HepG2 (cell line): Measurements from ENCODE around the gene FNBP1L. TPM values are rescaled to one million over a fixed set of nuclear protein-coding genes. Genes with fewer than 3 reads are reported as not detected.

Source experiments
- CAMTA2 ChIP-seq: sonication (generic); formaldehyde crosslinking; IDR thresholded peaks from 2 replicates; pipeline ENCODE4 v1.4.0; 2020; ENCODE audit warnings: mild to moderate bottlenecking, missing genetic modification reagents, borderline replicate concordance
- CSRNP1 ChIP-seq: sonication (generic); formaldehyde crosslinking; IDR thresholded peaks from 2 replicates; pipeline ENCODE4 v1.8.1; 2023; ENCODE audit warnings: mild to moderate bottlenecking, missing genetic modification reagents
- HMGXB3 ChIP-seq: sonication (generic); formaldehyde crosslinking; IDR thresholded peaks from 2 replicates; pipeline ENCODE4 v1.4.0; 2020; ENCODE audit warnings: missing genetic modification reagents, borderline replicate concordance
- HNF1A ChIP-seq, 2 experiments: sonication (generic) in 1 of 2; formaldehyde crosslinking in 1 of 2; IDR thresholded peaks; 2 replicates each; pipeline versions ENCODE4 v1.4.0 to v1.6.1; 2016 to 2020; ENCODE audit warnings: borderline replicate concordance in 1 of 2, low read depth in 1 of 2, mild to moderate bottlenecking in 1 of 2, missing genetic modification reagents in 1 of 2
- KLF13 ChIP-seq: sonication (generic); formaldehyde crosslinking; IDR thresholded peaks from 2 replicates; pipeline ENCODE4 v1.4.0; 2020; ENCODE audit warnings: mild to moderate bottlenecking, missing genetic modification reagents
- MED13 ChIP-seq: sonication (generic); formaldehyde crosslinking; IDR thresholded peaks from 2 replicates; pipeline ENCODE4 v1.5.0; 2020; ENCODE audit warnings: missing genetic modification reagents
- PCBP2 ChIP-seq: fragments of 200-400 bp; formaldehyde crosslinking; optimal IDR thresholded peaks from 2 replicates; pipeline ENCODE3; 2018; ENCODE audit warnings: low read length, low read depth; ENCODE audit not compliant: poor library complexity, severe bottlenecking
- PRDM15 ChIP-seq: sonication (generic); formaldehyde crosslinking; IDR thresholded peaks from 2 replicates; pipeline ENCODE4 v1.4.0; 2020; ENCODE audit warnings: missing genetic modification reagents
- ZNF446 ChIP-seq: sonication (generic); formaldehyde crosslinking; IDR thresholded peaks from 2 replicates; pipeline ENCODE4 v1.5.0; 2020; ENCODE audit warnings: mild to moderate bottlenecking, missing genetic modification reagents
- ZSCAN5A ChIP-seq: sonication (generic); formaldehyde crosslinking; IDR thresholded peaks from 2 replicates; pipeline ENCODE4 v1.8.0; 2022; ENCODE audit warnings: mild to moderate bottlenecking, missing genetic modification reagents, borderline replicate concordance
- polyA plus RNA-seq, 8 experiments: library from polyadenylated mRNA; depleted of rRNA in 3 of 8; stranded (reverse) in 7 of 8; unstranded in 1 of 8; fragments of >200 nt; fragmentation: Illumina TruSeq in 4 of 8; extraction: Trizol in 4 of 8; gene quantifications; 2 replicates each; pipeline versions ENCODE4 v1.2.1 to v1.2.3, GENCODE V29; 2011 to 2016; ENCODE audit warnings: low read depth in 4 of 8, missing spikeins in 1 of 8, mixed read lengths in 1 of 8; ENCODE audit not compliant: insufficient read depth in 1 of 8
- total RNA-seq, 5 experiments: library from RNA; depleted of rRNA; stranded (reverse); fragments of >200 nt; fragmentation: Illumina TruSeq; extraction: Trizol; gene quantifications; 2 replicates each; pipeline ENCODE4 v1.2.3, GENCODE V29; 2016; ENCODE audit warnings: low read depth in 1 of 5

FNBP1L gene
- total and polyA plus RNA-seq, 2 of the 13 experiments (the other 11 are each of a cell fraction or from before 2014, with no cell fraction given), result 24.1 to 27.1 TPM

- no peak for TF ChIP-seq PRDM15
- TF ChIP-seq ZSCAN5A (CRISPR knock-in tag), result 0 out of 2 replicates have a peak, but pooled peaks have one; percentile 14
- TF ChIP-seq HNF1A (IDR thresholded peaks at IDR 0.05; ENCODE audit: low read depth), result peak; percentile 58
- peak; percentile 85; the same call in 1 of the 2 replicates for TF ChIP-seq HNF1A (CRISPR knock-in tag; IDR thresholded peaks at IDR 0.05; ENCODE audit: borderline replicate concordance)
- TF ChIP-seq CAMTA2 (CRISPR knock-in tag), result no peak
- TF ChIP-seq MED13 (CRISPR knock-in tag), result no peak; the same call in 1 of the 2 replicates
- TF ChIP-seq CSRNP1 (CRISPR knock-in tag), result peak; percentile 51; the same call in 1 of the 2 replicates
- no peak for TF ChIP-seq KLF13 (CRISPR knock-in tag)
- TF ChIP-seq ZNF446 (CRISPR knock-in tag), result no peak
- no peak for TF ChIP-seq HMGXB3 (CRISPR knock-in tag)
- TF ChIP-seq PCBP2, result no peak
Measured at GRCh38 chr1:93591676-93592550, 144.0 kb downstream of the FNBP1L start (continued).
